Measurements from ENCODE around the gene FAM89B.

DNA sequence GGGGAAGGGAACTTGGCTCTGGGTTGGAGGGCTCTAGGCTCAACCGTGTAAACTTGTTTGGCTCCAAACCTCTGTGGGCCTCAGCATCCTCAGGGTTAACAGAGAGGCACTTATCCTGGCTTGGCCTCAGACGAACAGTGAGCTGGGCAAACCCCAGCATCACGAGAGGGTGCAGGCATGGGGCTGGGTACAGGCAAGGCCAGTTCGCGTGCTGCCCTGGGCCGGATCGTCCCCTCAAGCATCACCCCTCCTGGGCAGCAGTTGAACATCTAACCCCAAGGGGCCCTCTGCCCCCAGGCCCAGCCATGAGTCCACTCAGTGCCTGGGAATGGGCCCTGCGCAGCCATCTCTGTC, 5.4 kb downstream of the FAM89B start:
- TF ChIP-seq, protein P1, sequence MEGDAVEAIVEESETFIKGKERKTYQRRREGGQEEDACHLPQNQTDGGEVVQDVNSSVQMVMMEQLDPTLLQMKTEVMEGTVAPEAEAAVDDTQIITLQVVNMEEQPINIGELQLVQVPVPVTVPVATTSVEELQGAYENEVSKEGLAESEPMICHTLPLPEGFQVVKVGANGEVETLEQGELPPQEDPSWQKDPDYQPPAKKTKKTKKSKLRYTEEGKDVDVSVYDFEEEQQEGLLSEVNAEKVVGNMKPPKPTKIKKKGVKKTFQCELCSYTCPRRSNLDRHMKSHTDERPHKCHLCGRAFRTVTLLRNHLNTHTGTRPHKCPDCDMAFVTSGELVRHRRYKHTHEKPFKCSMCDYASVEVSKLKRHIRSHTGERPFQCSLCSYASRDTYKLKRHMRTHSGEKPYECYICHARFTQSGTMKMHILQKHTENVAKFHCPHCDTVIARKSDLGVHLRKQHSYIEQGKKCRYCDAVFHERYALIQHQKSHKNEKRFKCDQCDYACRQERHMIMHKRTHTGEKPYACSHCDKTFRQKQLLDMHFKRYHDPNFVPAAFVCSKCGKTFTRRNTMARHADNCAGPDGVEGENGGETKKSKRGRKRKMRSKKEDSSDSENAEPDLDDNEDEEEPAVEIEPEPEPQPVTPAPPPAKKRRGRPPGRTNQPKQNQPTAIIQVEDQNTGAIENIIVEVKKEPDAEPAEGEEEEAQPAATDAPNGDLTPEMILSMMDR (IDR thresholded peaks at IDR 0.05; ENCODE audit: low read depth, low read length): no peak
- TF ChIP-seq POLR2A (IDR thresholded peaks at IDR 0.05; ENCODE audit: extremely low read depth, insufficient read length) (no peak), MYC (IDR thresholded peaks at IDR 0.05; ENCODE audit: low read depth, low read length) (no peak)
- TF ChIP-seq, protein P2, sequence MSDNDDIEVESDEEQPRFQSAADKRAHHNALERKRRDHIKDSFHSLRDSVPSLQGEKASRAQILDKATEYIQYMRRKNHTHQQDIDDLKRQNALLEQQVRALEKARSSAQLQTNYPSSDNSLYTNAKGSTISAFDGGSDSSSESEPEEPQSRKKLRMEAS (IDR thresholded peaks at IDR 0.05; ENCODE audit: low read depth, low read length): no peak

All from NB4 (cell line).